Thoracic aorta (tissue), 2 donors: ENCODE measurements around the gene NCOA5. TPM values are rescaled to one million over a fixed set of nuclear protein-coding genes. Genes with fewer than 3 reads are reported as not detected.

Experiments
- ATAC-seq: fragments of 150-250 bp; one replicate; pipeline ENCODE4 v1.8.0; 2017; ENCODE audit warnings: low read depth; ENCODE audit not compliant: insufficient number of reproducible peaks, low FRiP score
- DNase-seq: peaks from one replicate; pipeline ENCODE4 v3.0.0-alpha.2; 2020; ENCODE audit warnings: low spot score
- H3K27ac ChIP-seq, 2 donors: fragments of 200-600 bp; sonication (generic); 1 replicate in 1 of 2; 2 replicates in 1 of 2; pipeline ENCODE4 v1.5.1; 2016; ENCODE audit warnings: mild to moderate bottlenecking in 2 of 2, moderate library complexity in 2 of 2
- H3K27me3 ChIP-seq: fragments of 200-600 bp; sonication (generic); replicated peaks from 2 replicates; pipeline ENCODE4 v1.6.0; 2016; ENCODE audit warnings: mild to moderate bottlenecking; ENCODE audit not compliant: insufficient read depth
- H3K36me3 ChIP-seq: fragments of 200-600 bp; sonication (generic); one replicate; pipeline ENCODE4 v1.5.1; 2016
- H3K4me1 ChIP-seq, 2 donors: fragments of 200-600 bp; sonication (generic); 1 replicate in 1 of 2; 2 replicates in 1 of 2; pipeline versions ENCODE4 v1.5.1 to v1.6.0; 2016; ENCODE audit warnings: low read depth in 2 of 2, mild to moderate bottlenecking in 1 of 2; ENCODE audit not compliant: control insufficient read depth in 1 of 2
- H3K4me3 ChIP-seq: fragments of 200-600 bp; sonication (generic); 2 replicates; pipeline ENCODE4 v1.5.1; 2016; ENCODE audit warnings: mild to moderate bottlenecking
- H3K9me3 ChIP-seq: fragments of 200-600 bp; sonication (generic); 2 replicates; pipeline ENCODE4 v1.5.1; 2016
- total RNA-seq, 2 donors: library from RNA; depleted of rRNA; stranded (reverse); fragments of >200 nt; gene quantifications; one replicate each; pipeline versions ENCODE4 v1.1.0 to v1.2.3, GENCODE V29; 2016
- TF ChIP-seq, protein P1 (sequence below): fragments of 200-600 bp; sonication (generic); IDR thresholded peaks from one replicate; pipeline ENCODE4 v1.5.1; 2019; ENCODE audit warnings: antibody characterized with exemption

NCOA5 gene
- total RNA-seq, 2 donors from 2014 or later: 23.7 to 28.6 TPM

- TF ChIP-seq, protein P1, sequence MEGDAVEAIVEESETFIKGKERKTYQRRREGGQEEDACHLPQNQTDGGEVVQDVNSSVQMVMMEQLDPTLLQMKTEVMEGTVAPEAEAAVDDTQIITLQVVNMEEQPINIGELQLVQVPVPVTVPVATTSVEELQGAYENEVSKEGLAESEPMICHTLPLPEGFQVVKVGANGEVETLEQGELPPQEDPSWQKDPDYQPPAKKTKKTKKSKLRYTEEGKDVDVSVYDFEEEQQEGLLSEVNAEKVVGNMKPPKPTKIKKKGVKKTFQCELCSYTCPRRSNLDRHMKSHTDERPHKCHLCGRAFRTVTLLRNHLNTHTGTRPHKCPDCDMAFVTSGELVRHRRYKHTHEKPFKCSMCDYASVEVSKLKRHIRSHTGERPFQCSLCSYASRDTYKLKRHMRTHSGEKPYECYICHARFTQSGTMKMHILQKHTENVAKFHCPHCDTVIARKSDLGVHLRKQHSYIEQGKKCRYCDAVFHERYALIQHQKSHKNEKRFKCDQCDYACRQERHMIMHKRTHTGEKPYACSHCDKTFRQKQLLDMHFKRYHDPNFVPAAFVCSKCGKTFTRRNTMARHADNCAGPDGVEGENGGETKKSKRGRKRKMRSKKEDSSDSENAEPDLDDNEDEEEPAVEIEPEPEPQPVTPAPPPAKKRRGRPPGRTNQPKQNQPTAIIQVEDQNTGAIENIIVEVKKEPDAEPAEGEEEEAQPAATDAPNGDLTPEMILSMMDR: no peak
- DNase-seq (no peak), ATAC-seq (no peak)
- H3K27me3 ChIP-seq: no peaks in the 10 kb centered on the region
- H3K4me1 ChIP-seq: peaks cover 6 to 18% of the 10 kb centered on the region in 2 donors
- no peaks in the 10 kb centered on the region for H3K9me3 ChIP-seq
- H3K27ac ChIP-seq: no peak overlapping the region
- peaks cover 73% of the 10 kb centered on the region for H3K36me3 ChIP-seq
- no peak overlapping the region for H3K4me3 ChIP-seq
Measured at GRCh38 chr20:46063151-46063550, 26.6 kb downstream of the NCOA5 start.

DNA sequence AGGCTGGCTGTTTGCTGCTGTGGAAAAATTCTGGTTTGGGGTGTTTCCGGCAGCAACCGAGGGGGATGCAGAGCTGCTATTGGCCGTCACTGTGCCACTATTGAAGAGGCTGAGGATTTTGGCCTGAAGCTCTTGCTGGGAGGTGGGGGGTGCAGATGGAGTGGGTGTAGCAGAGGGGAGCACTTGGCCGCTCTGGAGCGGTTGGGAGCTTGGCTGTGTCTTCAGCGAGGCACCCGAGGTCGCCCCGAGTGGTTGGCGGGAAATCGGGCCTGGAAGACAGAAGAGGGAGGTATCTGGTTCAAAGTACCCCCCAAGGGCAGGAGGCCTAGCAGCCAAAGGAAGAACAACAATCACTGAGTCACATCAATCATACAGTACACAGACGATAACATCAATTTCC is 27.1 kb downstream of the NCOA5 start:
- no peaks in the 10 kb centered on the region for H3K9me3 ChIP-seq
- no peak overlapping the region for H3K4me3 ChIP-seq
- DNase-seq (no peak), ATAC-seq (no peak)
- peaks cover 67% of the 10 kb centered on the region for H3K36me3 ChIP-seq
- TF ChIP-seq, protein P1: no peak
- no peaks in the 10 kb centered on the region for H3K27me3 ChIP-seq
- H3K4me1 ChIP-seq: peaks cover 11 to 22% of the 10 kb centered on the region in 2 donors
- no peak overlapping the region for H3K27ac ChIP-seq

DNA sequence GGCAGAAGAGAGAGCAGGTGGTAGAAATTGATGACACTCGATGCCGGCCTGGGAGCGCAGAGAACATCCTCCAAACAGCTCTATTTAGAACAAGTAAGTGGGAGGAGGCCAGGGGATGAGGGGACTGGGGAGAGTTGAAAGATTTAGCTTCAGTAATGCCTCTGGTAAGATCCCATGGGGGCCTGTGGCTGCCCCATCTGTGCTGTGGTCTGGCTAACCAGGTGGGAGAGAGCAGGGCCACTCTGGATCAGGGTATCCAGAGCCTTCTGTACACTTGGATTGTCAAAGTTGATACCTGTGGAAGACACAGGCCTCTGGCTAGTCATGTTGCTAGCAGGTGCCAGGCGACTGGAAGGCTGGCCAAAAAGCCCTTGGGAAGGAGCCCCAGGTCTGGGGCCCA is 27.6 kb downstream of the NCOA5 start:
- Histone ChIP-seq H3K4me1 (peaks cover 14 to 25% of the 10 kb centered on the region in 2 donors), H3K27me3 (no peaks in the 10 kb centered on the region), H3K36me3 (peaks cover 66% of the 10 kb centered on the region), H3K9me3 (no peaks in the 10 kb centered on the region), H3K4me3 (no peak overlapping the region), H3K27ac (no peak overlapping the region)
- TF ChIP-seq, protein P1: no peak
- ATAC-seq (no peak), DNase-seq (no peak)

DNA sequence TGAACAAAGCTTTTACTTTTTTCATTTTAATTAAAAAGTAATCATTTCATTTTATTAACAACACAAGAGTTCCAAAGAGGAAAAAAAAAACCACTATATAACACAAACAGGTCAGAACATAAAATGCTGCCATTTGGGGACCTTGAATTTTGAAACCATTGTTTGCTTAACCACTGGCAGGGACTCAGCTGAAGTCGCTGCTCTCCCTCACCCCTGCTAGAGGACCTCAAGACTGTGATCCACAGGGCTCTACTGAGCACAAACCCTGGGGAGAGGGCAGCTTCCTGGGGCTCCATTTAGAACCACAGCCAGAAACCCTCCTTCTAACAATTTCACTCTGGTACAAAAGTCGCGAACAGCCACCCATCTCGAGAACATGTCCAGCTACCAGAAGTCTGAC is 28.8 kb downstream of the NCOA5 start:
- no peak for DNase-seq
- ATAC-seq: no peak
- TF ChIP-seq, protein P1: no peak
- H3K9me3 ChIP-seq: no peaks in the 10 kb centered on the region
- no peaks in the 10 kb centered on the region for H3K27me3 ChIP-seq
- peaks cover 14 to 25% of the 10 kb centered on the region in 2 donors for H3K4me1 ChIP-seq
- peaks cover 54% of the 10 kb centered on the region for H3K36me3 ChIP-seq
- no peak overlapping the region for H3K4me3 ChIP-seq
- no peak overlapping the region for H3K27ac ChIP-seq

DNA sequence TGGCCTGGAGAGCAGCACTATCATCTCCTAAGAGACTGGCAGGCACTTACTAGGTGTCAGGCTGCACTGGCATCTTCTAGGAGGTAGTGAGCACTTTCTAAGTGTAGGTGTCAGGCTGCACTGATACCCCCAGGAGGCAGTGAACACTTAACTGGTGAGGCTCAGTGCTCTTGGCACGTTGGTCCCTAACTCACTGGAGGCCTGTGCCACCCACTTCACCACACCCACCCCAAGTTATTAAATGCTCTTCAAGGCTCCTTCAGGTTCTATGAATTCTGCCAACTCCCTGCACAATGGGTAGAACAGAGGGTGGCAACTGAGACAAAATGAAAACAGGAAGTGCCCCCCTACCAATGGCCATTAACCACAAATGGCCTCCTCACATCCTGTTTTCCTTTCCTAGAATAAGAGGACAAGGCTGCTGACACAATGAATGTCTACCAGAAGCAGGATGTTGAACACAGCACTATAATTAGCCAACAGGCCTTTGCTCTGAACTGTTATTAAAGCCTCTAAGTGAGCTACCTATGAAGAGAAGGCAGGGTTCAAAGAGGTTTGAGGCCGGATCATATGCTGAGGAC is 29.4 kb downstream of the NCOA5 start:
- TF ChIP-seq, protein P1: no peak
- Histone ChIP-seq H3K36me3 (peaks cover 48% of the 10 kb centered on the region), H3K4me3 (no peak overlapping the region), H3K27me3 (no peaks in the 10 kb centered on the region), H3K27ac (no peak overlapping the region), H3K9me3 (no peaks in the 10 kb centered on the region), H3K4me1 (peaks cover 14 to 25% of the 10 kb centered on the region in 2 donors)
- no peak for ATAC-seq
- no peak for DNase-seq
